GM12872 (cell line): Measurements from ENCODE around the gene PRTG.

ENCODE experiments used
- TF ChIP-seq, protein P1 (sequence below): IDR thresholded peaks from 3 replicates; pipeline ENCODE4 v1.5.1; 2011; ENCODE audit warnings: low read depth, mild to moderate bottlenecking, low read length, moderate library complexity; ENCODE audit not compliant: insufficient read depth

The PRTG gene

DNA sequence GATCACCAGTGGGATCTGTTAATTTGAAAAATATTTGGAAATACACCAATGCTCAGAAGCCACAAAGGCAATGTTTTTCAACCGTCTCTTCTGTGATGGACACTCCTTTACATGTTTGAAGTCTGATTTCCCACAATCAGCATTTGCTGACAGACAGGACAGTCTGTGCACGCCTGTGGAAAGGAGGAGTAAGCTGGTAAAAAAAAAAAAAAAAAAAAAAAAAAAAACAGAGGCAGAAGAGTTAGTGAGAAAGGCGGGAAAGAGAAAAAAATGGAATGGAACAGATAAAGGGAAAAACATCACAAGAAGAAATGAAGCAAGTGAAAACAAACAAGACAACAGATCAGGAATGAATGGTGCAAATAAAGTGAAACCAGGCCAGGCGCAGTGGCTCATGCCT lies 35.0 kb downstream of the PRTG start:
- TF ChIP-seq, protein P1, sequence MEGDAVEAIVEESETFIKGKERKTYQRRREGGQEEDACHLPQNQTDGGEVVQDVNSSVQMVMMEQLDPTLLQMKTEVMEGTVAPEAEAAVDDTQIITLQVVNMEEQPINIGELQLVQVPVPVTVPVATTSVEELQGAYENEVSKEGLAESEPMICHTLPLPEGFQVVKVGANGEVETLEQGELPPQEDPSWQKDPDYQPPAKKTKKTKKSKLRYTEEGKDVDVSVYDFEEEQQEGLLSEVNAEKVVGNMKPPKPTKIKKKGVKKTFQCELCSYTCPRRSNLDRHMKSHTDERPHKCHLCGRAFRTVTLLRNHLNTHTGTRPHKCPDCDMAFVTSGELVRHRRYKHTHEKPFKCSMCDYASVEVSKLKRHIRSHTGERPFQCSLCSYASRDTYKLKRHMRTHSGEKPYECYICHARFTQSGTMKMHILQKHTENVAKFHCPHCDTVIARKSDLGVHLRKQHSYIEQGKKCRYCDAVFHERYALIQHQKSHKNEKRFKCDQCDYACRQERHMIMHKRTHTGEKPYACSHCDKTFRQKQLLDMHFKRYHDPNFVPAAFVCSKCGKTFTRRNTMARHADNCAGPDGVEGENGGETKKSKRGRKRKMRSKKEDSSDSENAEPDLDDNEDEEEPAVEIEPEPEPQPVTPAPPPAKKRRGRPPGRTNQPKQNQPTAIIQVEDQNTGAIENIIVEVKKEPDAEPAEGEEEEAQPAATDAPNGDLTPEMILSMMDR, result no peak

DNA sequence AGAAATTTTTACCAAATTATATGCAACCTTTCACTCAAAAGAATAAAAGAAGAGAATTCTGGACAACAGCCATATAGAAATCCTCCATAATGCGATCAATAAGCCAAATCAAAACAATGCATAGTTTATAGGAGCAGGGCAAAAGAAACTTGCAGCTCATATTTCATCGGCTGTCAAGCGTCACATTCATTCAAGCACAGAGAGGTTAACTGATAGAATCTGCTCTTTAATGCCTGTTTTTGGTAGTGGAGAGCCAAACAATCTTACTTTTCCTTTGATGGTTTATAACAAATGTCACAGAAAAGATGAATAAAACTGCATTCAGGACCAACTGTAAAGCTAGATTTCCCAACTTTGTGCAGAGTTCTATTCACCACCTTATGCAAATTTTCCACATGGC lies 35.4 kb downstream of the PRTG start:
- TF ChIP-seq, protein P1, result no peak

DNA sequence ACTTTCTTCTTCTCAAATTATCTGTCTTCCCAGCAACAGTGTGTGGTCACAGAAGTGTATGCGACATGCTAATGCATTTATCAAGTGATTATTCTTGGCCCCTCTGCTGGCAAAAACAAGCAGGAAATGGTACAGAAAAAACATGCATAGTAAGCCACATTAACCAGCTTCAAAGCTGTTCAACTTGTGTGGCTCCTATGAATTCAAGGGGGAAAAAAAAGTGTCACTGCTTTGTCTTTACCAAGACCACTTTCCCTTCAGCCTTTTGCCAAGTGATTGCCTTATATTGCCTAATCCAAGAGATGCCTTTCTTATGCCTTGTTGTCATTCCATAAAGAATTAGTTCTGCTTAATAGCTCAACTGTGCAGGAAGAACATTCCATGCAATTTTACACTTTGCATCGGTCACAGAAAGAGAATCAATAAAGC lies 39.1 kb downstream of the PRTG start:
- TF ChIP-seq, protein P1, result no peak

DNA sequence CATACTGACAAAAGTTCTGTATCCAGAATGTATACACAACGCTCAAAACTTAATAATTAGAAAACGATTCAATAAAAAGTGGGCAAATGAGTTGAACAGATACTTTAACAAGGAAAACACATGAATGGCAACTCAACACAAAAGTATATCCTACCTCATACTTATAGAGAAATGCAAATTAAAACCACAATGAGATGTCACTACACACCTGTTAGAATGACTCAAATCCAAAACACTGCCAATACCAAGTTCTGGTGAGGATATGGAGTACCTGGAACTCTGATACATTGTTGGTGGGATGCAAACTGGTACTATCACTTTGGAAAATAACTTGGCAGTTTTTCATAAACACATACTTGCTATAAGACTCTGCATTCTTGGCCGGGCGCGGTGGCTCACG lies 42.1 kb downstream of the PRTG start:
- TF ChIP-seq, protein P1, result no peak

DNA sequence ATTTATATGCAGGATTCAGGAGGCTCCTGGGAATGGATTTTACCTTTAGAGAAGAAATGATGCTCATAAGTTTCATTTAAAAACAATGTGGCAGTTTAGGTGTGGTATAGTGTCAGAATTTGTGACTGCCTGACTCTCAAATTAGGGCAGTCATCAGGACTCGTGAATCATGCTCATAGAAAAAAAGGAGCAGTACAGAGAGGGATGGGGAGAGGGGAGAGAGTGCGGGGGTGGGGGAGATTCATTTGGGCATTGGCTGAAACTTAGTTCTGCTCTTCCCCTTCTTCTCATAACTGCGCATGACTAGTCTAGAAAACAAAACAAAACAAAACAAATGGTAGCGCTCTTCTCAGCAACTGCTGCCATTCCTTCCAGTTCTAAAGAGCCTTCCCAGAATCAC lies 44.3 kb downstream of the PRTG start:
- TF ChIP-seq, protein P1, result no peak

DNA sequence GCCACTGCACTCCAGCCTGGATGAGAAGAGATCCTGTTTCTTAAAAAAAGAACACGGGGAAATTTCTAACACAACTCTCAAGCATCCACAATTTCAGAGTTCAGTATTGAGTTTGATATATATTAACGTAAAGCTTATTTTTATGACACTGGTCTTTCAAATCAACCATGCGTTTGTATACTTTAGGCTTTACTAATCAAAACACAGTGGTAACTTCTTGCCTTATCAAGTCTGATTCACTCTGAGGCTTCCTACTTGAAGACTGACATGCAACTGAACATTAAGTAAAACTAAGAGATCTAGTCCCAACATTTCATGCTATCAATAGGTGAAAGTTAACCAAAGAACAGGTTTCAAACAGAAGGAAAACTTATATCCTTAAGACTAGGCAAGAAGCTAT lies 46.7 kb downstream of the PRTG start:
- TF ChIP-seq, protein P1, result no peak

DNA sequence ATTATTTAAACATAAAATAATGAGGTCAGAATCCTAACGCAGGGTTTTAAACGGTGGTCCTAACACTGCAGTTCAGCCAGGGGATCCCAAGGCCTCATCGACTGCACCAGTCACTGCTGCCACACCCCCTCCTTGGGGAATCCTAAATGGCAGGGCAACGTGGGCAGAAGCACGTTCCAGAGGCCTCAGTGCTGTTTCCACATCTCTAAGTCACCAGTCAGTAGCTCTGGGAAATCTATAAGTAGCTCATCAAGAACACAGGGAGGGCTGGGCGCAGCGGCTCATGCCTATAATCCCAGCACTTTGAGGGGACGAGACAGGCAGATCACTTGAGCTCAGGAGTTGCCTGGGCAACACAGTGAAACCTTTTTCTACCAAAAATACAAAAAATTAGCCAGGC lies 47.5 kb downstream of the PRTG start:
- TF ChIP-seq, protein P1, result no peak
